ENCODE data around the gene RFPL3.

GRCh38 chr22:32401486-32401885 is 43.8 kb downstream of the RFPL3 start:
- no peak for TF ChIP-seq FOXK2 (IDR thresholded peaks at IDR 0.05)
- TF ChIP-seq LEF1 (IDR thresholded peaks at IDR 0.05; ENCODE audit: borderline replicate concordance): no peak
- no peak for TF ChIP-seq TARDBP (IDR thresholded peaks at IDR 0.05)
- TF ChIP-seq PKNOX1 (IDR thresholded peaks at IDR 0.05): no peak
- TF ChIP-seq FOXA1 (IDR thresholded peaks at IDR 0.05): no peak
- no peak for TF ChIP-seq BHLHE40 (IDR thresholded peaks at IDR 0.05; ENCODE audit: borderline replicate concordance)
- TF ChIP-seq ZNF384 (IDR thresholded peaks at IDR 0.05): no peak
- no peak for TF ChIP-seq SP1 (IDR thresholded peaks at IDR 0.05)
- no peak for TF ChIP-seq FOXM1 (IDR thresholded peaks at IDR 0.05; ENCODE audit: borderline replicate concordance)
- no peak for TF ChIP-seq CTBP1 (IDR thresholded peaks at IDR 0.05; ENCODE audit: borderline replicate concordance)
- no peak for TF ChIP-seq SUZ12 (IDR thresholded peaks at IDR 0.05)
- no peak for TF ChIP-seq ARNT (IDR thresholded peaks at IDR 0.05)
- TF ChIP-seq ELF4 (IDR thresholded peaks at IDR 0.05): no peak
- no peak for TF ChIP-seq NFRKB (IDR thresholded peaks at IDR 0.05)

Measured in HEK293T (cell line).